Right lobe of liver (tissue), 4 donors: ENCODE results near the gene MDH2.

Source experiments
- POLR2A ChIP-seq: fragments of 450-650 bp; IDR thresholded peaks from one replicate; pipeline ENCODE4 v1.6.1; 2017; ENCODE audit warnings: antibody characterized with exemption, mild to moderate bottlenecking
- TF ChIP-seq, protein P1 (sequence below), 4 donors: fragments of 200-600 bp in 3 of 4; fragments of 450-650 bp in 1 of 4; IDR thresholded peaks; one replicate each; pipeline versions ENCODE4 v1.5.1 to v1.8.0; 2016 to 2022; ENCODE audit warnings: antibody characterized with exemption in 4 of 4, mild to moderate bottlenecking in 2 of 4
- donor health status: DM: no; HTN: no; CAD: no.
- donor health status: DM: no; HTN: no; CAD: no.
- donor health status: DM: no; HTN: yes; CAD: no.

DNA sequence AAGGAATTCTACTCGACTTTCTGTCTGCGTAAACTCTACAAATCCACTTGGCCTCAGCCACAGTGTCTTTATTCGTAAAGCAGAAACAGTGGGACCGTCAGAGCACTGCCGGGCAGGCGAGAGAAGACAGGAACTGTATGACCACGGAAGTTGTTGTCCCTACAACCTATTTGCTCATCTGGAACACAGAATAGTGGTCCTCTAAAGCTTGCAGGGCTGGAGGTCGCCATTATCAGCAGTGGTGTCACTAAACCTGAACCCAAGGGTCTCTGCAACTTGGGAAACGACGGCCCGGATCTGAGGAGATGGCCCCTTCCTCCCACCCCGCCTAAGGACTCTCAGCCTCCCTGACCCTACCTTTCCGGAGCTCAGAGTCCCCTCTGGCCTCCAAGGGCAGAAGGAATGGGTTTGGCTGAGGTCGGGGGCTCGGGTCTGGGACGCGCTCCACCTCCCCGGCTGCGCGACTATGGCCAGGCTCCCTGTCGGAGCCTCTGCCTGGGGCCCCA lies 548 bp upstream of the MDH2 start:
- TF ChIP-seq, protein P1, sequence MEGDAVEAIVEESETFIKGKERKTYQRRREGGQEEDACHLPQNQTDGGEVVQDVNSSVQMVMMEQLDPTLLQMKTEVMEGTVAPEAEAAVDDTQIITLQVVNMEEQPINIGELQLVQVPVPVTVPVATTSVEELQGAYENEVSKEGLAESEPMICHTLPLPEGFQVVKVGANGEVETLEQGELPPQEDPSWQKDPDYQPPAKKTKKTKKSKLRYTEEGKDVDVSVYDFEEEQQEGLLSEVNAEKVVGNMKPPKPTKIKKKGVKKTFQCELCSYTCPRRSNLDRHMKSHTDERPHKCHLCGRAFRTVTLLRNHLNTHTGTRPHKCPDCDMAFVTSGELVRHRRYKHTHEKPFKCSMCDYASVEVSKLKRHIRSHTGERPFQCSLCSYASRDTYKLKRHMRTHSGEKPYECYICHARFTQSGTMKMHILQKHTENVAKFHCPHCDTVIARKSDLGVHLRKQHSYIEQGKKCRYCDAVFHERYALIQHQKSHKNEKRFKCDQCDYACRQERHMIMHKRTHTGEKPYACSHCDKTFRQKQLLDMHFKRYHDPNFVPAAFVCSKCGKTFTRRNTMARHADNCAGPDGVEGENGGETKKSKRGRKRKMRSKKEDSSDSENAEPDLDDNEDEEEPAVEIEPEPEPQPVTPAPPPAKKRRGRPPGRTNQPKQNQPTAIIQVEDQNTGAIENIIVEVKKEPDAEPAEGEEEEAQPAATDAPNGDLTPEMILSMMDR (IDR thresholded peaks at IDR 0.05) = no peak
- TF ChIP-seq POLR2A = no peak
